Keratinocyte (primary cell): ENCODE results near the gene EXOC3L2. TPM values are rescaled to one million over a fixed set of nuclear protein-coding genes. Genes with fewer than 3 reads are reported as not detected.

ENCODE experiments used
- DNase-seq: peaks from one replicate; pipeline ENCODE4 v3.0.0-alpha.2; 2011; ENCODE audit warnings: low read depth, missing footprints, low spot score
- FAIRE-seq: peaks from 2 replicates; lab custom pipeline; 2011; peaks lifted over from hg19 to GRCh38; lab: Jason Lieb, UNC
- H2AFZ ChIP-seq: 2 replicates; pipeline ENCODE4 v1.6.0; 2012; ENCODE audit warnings: low read length, control low read depth, inconsistent platforms; ENCODE audit not compliant: control insufficient read depth
- H3K27ac ChIP-seq: 2 replicates; pipeline ENCODE4 v1.5.1; 2011; ENCODE audit warnings: low read length; ENCODE audit not compliant: control insufficient read depth, insufficient read depth
- H3K27me3 ChIP-seq: 3 replicates; pipeline ENCODE4 v1.6.0; 2011; ENCODE audit warnings: low read length; ENCODE audit not compliant: control insufficient read depth, insufficient read depth; ENCODE audit errors: extremely low read depth
- H3K36me3 ChIP-seq, 2 experiments: 2 replicates in 1 of 2; 3 replicates in 1 of 2; pipeline ENCODE4 v1.5.1; 2011; ENCODE audit warnings: low read length in 2 of 2, mild to moderate bottlenecking in 1 of 2; ENCODE audit not compliant: control insufficient read depth in 2 of 2, insufficient read depth in 2 of 2; ENCODE audit errors: extremely low read depth in 1 of 2
- H3K4me1 ChIP-seq: 3 replicates; pipeline ENCODE4 v1.5.1; 2011; ENCODE audit warnings: low read length; ENCODE audit not compliant: control insufficient read depth, insufficient read depth; ENCODE audit errors: extremely low read depth
- H3K4me2 ChIP-seq: 3 replicates; pipeline ENCODE4 v1.6.0; 2011; ENCODE audit warnings: low read depth, low read length; ENCODE audit not compliant: control insufficient read depth, insufficient read depth; ENCODE audit errors: extremely low read depth
- H3K4me3 ChIP-seq, 3 experiments: fragments of 200-600 bp in 1 of 3; sonication (generic) in 1 of 3; 2 replicates in 2 of 3; 3 replicates in 1 of 3; pipeline ENCODE4 v1.5.1; 2011 to 2016; ENCODE audit warnings: low read length in 3 of 3, mild to moderate bottlenecking in 3 of 3, control low read depth in 2 of 3, inconsistent platforms in 1 of 3, low read depth in 1 of 3, mixed read lengths in 1 of 3, mixed run types in 1 of 3, moderate library complexity in 1 of 3; ENCODE audit not compliant: control insufficient read depth in 2 of 3, insufficient read depth in 2 of 3; ENCODE audit errors: extremely low read depth in 1 of 3
- H3K79me2 ChIP-seq: 2 replicates; pipeline ENCODE4 v1.6.0; 2012; ENCODE audit warnings: low read length; ENCODE audit not compliant: control insufficient read depth, insufficient read depth
- H3K9ac ChIP-seq: 3 replicates; pipeline ENCODE4 v1.6.0; 2011; ENCODE audit warnings: low read length; ENCODE audit not compliant: control insufficient read depth, insufficient read depth; ENCODE audit errors: extremely low read depth
- H3K9me1 ChIP-seq: 3 replicates; pipeline ENCODE4 v1.6.0; 2011; ENCODE audit warnings: low read length; ENCODE audit not compliant: control insufficient read depth, insufficient read depth; ENCODE audit errors: extremely low read depth
- H3K9me3 ChIP-seq: 2 replicates; pipeline ENCODE4 v1.5.1; 2012; ENCODE audit warnings: low read depth, low read length; ENCODE audit not compliant: control insufficient read depth
- H4K20me1 ChIP-seq: 3 replicates; pipeline ENCODE4 v1.6.0; 2011; ENCODE audit warnings: low read length; ENCODE audit not compliant: control insufficient read depth, insufficient read depth; ENCODE audit errors: extremely low read depth
- EZH2 ChIP-seq: IDR thresholded peaks from one replicate; pipeline ENCODE4 v1.6.1; 2012; ENCODE audit warnings: inconsistent platforms, mild to moderate bottlenecking, low read length, moderate library complexity
- dilution Hi-C: fragments of 300-500 bp; cut with MboI; formaldehyde crosslinking; loops from one replicate; pipeline ENCODE4 v1.7.0; 2020; ENCODE audit warnings: low sequenced_read_pairs; ENCODE audit not compliant: extremely low pct_ligation_motif_present
- polyA plus RNA-seq, 5 experiments: library from polyadenylated mRNA; depleted of rRNA in 3 of 5; stranded (reverse) in 3 of 5; stranded (forward) in 1 of 5; unstranded in 1 of 5; fragments of >200 nt; gene quantifications; 1 replicate in 1 of 5; 2 replicates in 3 of 5; 3 replicates in 1 of 5; pipeline versions ENCODE4 v1.2.1 to v1.2.3, GENCODE V29; 2011 to 2012; ENCODE audit warnings: missing spikeins in 2 of 5, low read depth in 1 of 5, low replicate concordance in 1 of 5
- TF ChIP-seq, protein P1 (sequence below), 3 experiments: IDR thresholded peaks in 1 of 3; conservative IDR thresholded peaks in 1 of 3; optimal IDR thresholded peaks in 1 of 3; 2 replicates in 2 of 3; 3 replicates in 1 of 3; pipeline versions ENCODE3 to v1.5.1; 2011; ENCODE audit warnings: low read length in 3 of 3, mild to moderate bottlenecking in 3 of 3, moderate library complexity in 2 of 3, control low read depth in 1 of 3, inconsistent platforms in 1 of 3; ENCODE audit not compliant: insufficient read depth in 2 of 3; ENCODE audit errors: extremely low read depth in 1 of 3

EXOC3L2 gene
- polyA plus RNA-seq, 1 donor (not counting 4 experiments of a cell fraction or from before 2014, with no cell fraction given) = 0.08 TPM

DNA sequence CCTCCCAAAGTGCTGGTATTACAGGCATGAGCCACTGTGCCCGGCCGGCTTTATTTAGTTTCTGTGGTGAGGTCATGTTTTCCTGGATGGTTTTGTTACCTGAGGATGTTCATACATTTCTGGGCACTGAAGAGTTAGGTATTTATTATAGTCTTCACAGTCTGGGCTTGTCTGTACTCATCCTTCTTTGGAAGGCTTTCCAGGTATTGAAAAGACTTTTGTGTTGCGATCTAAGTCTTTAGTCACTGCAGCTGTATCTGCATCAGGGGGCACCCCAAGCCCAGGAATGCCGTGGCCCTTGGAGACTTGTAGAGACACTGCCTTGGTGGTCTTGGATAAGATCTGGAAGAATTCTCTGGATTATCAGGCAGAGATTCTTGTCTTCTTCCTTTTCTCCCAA, 53.8 kb downstream of the EXOC3L2 start:
- dilution Hi-C loops = no loop called here
- peak overlapping the region; percentile 56 for H3K4me2 ChIP-seq
- no peaks in the 10 kb centered on the region for H3K27me3 ChIP-seq
- H2AFZ ChIP-seq = peak overlapping the region; percentile 22
- H3K27ac ChIP-seq = no peak overlapping the region
- TF ChIP-seq EZH2 = no peak
- TF ChIP-seq, protein P1, sequence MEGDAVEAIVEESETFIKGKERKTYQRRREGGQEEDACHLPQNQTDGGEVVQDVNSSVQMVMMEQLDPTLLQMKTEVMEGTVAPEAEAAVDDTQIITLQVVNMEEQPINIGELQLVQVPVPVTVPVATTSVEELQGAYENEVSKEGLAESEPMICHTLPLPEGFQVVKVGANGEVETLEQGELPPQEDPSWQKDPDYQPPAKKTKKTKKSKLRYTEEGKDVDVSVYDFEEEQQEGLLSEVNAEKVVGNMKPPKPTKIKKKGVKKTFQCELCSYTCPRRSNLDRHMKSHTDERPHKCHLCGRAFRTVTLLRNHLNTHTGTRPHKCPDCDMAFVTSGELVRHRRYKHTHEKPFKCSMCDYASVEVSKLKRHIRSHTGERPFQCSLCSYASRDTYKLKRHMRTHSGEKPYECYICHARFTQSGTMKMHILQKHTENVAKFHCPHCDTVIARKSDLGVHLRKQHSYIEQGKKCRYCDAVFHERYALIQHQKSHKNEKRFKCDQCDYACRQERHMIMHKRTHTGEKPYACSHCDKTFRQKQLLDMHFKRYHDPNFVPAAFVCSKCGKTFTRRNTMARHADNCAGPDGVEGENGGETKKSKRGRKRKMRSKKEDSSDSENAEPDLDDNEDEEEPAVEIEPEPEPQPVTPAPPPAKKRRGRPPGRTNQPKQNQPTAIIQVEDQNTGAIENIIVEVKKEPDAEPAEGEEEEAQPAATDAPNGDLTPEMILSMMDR (optimal IDR thresholded peaks at IDR 0.05 in 1 of 3, IDR thresholded peaks at IDR 0.05 in 1 of 3, conservative IDR thresholded peaks at IDR 0.05 in 1 of 3; ENCODE audit: extremely low read depth in 1 of 3, insufficient read depth in 2 of 3, low read length in 3 of 3) = peak; percentile 25 to 71 (median 61)
- no peaks in the 10 kb centered on the region for H3K9me1 ChIP-seq
- no peak overlapping the region for H3K9ac ChIP-seq
- H3K9me3 ChIP-seq = no peaks in the 10 kb centered on the region
- FAIRE-seq (peak; percentile 49), DNase-seq (peak; percentile 62)
- H3K79me2 ChIP-seq = no peaks in the 10 kb centered on the region
- no peaks in the 10 kb centered on the region for H3K36me3 ChIP-seq
- H4K20me1 ChIP-seq = no peaks in the 10 kb centered on the region
- H3K4me3 ChIP-seq = no peak overlapping the region
- peaks cover 4% of the 10 kb centered on the region for H3K4me1 ChIP-seq

DNA sequence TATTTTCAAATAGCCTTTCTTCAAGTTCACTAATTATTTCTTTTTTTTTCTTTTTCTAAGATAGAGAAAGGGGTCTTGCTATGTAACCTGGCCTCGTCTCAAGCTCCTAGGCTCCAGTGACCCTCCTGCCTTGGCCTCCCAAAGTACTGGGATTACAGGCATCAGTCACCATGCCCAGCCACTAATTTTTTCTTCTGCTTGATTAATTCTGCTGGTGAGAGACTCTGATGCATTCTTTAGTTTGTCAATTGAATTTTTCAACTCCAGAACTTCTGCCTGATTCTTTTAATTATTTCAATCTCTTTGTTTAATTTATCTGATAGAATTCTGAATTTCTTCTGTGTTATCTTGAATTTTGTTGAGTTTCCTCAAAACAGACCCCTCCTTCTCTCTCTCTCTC, 55.2 kb downstream of the EXOC3L2 start:
- no peak overlapping the region for H3K27ac ChIP-seq
- no peak overlapping the region for H3K4me3 ChIP-seq
- no peak for FAIRE-seq
- H3K4me1 ChIP-seq = peaks cover 4% of the 10 kb centered on the region
- DNase-seq = no peak
- H3K9me3 ChIP-seq = no peaks in the 10 kb centered on the region
- no peaks in the 10 kb centered on the region for H3K36me3 ChIP-seq
- H2AFZ ChIP-seq = no peak overlapping the region
- TF ChIP-seq, protein P1 (optimal IDR thresholded peaks at IDR 0.05 in 1 of 3, IDR thresholded peaks at IDR 0.05 in 1 of 3, conservative IDR thresholded peaks at IDR 0.05 in 1 of 3; ENCODE audit: extremely low read depth in 1 of 3, insufficient read depth in 2 of 3, low read length in 3 of 3) = no peak
- no peak for TF ChIP-seq EZH2
- no peak overlapping the region for H3K9ac ChIP-seq
- no peaks in the 10 kb centered on the region for H3K79me2 ChIP-seq
- H3K27me3 ChIP-seq = no peaks in the 10 kb centered on the region
- dilution Hi-C loops = no loop called here
- no peaks in the 10 kb centered on the region for H3K9me1 ChIP-seq
- no peaks in the 10 kb centered on the region for H4K20me1 ChIP-seq
- no peak overlapping the region for H3K4me2 ChIP-seq
